Stimulated activated CD8-positive, alpha-beta memory T cell treated with anti-CD3 and anti-CD28 coated beads, Interleukin-15, amount 100 ng/mL, for 24 hours (primary cell): ENCODE measurements around the gene PTHLH.

ENCODE experiments used
- DNase-seq: peaks from one replicate; pipeline ENCODE4 v3.0.0-alpha.2; 2020; ENCODE audit warnings: low read depth

Gene PTHLH

GRCh38 chr12:27972721-27973120 lies at the start of gene PTHLH:
Gene PTHLH, minus strand, starts transcription at chr12:27972733. Its CDS starts 3,239 bp downstream, at chr12:27969494.
- DNase-seq: no peak

DNA sequence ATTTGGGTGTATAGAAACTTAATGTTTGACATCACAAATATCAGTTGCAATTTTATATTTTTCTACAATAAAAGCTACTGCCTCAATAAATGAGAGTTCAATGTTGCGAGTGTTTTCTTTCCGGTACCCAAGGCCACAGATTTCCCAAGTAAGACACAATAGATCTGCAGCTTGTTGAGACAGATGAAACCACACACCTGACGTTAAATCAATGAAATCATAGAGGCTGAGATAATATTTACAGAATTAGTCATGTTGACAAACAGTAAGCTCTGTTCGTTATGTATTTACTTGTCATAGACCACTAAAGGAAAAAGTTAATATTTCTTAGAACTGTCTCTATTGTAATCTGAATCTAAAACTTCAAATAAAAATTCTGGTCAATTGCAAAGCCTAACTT lies 49.2 kb upstream of the PTHLH start:
- DNase-seq: no peak

DNA sequence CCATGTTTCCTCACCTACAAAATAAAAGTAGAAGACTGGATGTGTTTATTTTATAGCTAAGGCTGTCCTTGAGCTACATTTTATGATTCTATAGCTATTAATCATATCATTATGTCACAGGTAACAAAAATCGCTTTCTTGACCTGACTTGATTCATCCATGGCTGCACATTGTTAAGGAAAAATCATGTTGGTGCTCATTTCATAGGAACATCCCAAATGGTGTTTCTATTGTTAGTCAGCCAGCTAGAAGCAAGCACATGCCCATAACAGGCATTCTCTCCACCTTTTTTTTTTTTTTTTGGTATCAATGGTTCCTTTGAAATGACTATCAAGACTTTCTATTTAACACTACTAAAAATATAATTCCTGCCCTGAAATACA lies 45.3 kb upstream of the PTHLH start:
- DNase-seq: no peak

- DNase-seq: no peak
Observed at GRCh38 chr12:28017126-28017872, 44.8 kb upstream of the PTHLH start.

GRCh38 chr12:28015165-28015564 lies 42.6 kb upstream of the PTHLH start:
- no peak for DNase-seq

DNA sequence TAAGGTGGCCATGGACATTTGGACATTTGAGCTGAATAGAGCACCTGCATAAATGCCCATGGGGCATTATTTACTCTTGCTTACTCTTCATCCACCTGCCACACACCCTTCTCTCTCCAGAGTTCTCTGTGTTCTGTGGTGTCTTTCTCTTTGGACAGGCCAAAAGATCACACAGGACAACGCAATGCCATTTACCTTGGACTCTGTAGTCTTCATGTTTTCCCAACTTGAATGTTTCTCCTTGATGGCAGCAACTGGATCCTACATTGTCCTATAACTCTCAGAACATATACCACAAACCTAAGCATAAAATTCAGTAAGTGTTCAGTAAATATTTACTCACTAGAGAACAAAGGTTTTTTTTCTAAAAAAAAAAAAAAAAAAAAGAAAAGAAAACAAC lies 41.7 kb upstream of the PTHLH start:
- no peak for DNase-seq

GRCh38 chr12:28012333-28012918 lies 39.9 kb upstream of the PTHLH start:
- DNase-seq: no peak

DNA sequence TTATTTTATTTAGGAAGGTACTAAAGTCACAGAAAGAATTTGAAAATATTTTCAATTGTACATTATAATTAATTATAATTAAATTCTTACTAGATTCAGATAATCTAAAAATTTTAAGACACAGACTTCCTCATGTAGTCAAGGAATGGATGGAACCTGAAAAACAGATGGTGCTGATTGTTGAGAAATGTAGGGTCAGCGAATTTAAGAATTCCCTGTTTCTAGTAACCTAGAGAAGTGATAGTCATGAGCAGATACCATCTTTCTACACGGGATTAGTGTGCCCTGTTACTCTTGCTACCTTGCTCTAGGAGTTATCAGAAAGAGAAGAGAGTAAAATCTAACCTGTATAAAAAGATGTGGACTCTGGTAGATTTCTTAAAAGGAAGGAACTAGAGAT lies 37.5 kb upstream of the PTHLH start:
- no peak for DNase-seq

DNA sequence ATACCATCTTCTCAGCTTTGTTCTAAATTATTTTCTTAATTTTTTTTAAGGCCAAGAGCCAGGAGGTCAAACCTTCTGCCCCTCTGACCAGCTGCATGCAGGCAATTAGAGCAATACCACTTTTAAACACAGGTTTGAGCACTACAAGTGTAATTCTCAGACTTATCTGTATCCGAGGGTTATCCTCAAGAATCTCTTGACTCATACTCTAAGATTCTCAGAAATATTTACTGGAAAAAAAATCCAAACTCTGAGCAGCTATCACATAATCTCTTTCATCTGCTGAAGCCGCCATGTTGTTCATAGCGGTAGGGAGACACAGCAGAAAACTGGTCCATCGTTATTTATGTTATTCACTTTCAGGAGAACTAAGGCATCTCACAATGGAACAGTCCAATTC lies 27.4 kb upstream of the PTHLH start:
- DNase-seq: no peak

- no peak for DNase-seq
Observed at GRCh38 chr12:27999521-27999920, 27.0 kb upstream of the PTHLH start.

GRCh38 chr12:27998658-27999057 lies 26.1 kb upstream of the PTHLH start:
- DNase-seq: no peak

DNA sequence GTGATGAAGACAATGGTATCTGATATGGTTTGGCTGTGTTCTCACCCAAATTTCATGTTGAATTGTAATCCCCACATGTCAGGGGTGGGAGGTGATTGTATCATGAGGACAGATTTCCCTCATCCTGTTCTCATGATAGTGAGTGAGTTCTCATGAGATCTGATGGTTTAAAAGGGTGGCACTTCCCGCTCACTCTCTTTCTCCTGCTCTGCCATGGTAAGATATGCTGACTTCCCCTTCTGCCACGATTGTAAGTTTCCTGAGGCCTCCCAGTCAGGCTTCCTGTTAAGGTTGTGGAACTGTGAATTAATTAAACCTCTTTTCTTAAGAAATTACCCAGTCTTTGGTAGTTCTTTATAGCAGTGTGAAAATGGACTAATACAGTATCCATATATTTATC lies 25.6 kb upstream of the PTHLH start:
- DNase-seq: no peak

- DNase-seq: no peak
Observed at GRCh38 chr12:27996761-27997160, 24.2 kb upstream of the PTHLH start.

GRCh38 chr12:27995406-27995805 lies 22.9 kb upstream of the PTHLH start:
- no peak for DNase-seq

- no peak for DNase-seq
Observed at GRCh38 chr12:27988594-27989233, 16.2 kb upstream of the PTHLH start.

GRCh38 chr12:27987331-27987730 lies 14.8 kb upstream of the PTHLH start:
- DNase-seq: no peak

GRCh38 chr12:27984275-27984674 lies 11.7 kb upstream of the PTHLH start:
- no peak for DNase-seq

DNA sequence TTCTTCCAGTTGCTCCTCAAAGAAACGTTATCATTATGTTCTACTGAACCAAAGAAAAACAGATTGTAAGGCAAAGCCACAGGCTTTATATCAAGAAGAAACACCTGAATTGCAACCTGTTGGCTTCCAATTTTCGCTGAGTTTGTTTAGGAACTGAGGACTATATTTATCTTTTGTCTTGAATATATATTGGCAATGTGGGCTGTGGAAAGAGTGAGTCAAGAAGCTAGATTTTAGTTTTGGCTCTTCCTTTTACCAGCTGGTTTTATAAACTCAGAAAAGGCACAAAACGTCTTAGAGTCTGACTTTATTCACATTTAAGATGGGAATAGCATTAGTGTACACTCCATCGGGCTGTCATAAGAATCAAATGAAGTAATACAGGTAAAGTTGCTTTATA lies 10.4 kb upstream of the PTHLH start:
- no peak for DNase-seq

GRCh38 chr12:27982385-27982784 lies 9.9 kb upstream of the PTHLH start:
- DNase-seq: no peak

DNA sequence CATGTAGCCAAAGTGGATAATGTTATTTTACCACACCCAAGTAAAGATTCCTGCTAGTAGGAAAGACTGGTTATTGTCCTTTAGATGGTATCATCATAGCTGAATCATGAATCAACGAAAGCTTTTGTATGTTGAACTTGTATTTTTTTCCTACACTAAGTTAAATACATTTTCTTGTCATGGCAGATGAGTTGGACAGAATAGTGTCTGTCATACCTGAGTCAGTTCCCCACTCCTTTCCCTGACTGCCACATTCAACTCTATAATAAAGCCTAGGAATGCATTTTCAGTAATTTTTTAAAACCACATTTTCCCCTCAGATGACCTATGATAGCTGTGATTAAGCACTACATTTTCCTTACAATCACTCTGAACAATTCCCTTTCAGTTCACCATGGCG lies 9.3 kb upstream of the PTHLH start:
- DNase-seq: no peak

DNA sequence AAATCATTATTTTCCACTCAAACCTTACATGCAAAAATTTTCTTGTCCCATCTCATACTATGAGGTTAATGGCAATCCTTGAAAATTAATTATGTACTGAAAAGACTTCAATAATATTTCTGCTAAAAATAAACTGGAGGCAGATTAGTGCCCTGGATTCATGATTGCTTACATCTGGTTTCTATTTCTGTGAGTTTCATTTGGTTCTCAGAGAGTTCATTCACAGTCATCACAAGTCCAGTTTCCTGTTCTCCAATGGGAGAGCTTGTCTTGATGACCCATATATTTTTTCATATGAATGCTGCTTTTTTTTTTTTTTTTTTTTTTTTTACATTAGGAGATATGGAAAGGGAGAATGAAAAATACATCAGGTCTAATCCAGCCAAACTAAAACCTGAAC lies 6.6 kb upstream of the PTHLH start:
- no peak for DNase-seq

DNA sequence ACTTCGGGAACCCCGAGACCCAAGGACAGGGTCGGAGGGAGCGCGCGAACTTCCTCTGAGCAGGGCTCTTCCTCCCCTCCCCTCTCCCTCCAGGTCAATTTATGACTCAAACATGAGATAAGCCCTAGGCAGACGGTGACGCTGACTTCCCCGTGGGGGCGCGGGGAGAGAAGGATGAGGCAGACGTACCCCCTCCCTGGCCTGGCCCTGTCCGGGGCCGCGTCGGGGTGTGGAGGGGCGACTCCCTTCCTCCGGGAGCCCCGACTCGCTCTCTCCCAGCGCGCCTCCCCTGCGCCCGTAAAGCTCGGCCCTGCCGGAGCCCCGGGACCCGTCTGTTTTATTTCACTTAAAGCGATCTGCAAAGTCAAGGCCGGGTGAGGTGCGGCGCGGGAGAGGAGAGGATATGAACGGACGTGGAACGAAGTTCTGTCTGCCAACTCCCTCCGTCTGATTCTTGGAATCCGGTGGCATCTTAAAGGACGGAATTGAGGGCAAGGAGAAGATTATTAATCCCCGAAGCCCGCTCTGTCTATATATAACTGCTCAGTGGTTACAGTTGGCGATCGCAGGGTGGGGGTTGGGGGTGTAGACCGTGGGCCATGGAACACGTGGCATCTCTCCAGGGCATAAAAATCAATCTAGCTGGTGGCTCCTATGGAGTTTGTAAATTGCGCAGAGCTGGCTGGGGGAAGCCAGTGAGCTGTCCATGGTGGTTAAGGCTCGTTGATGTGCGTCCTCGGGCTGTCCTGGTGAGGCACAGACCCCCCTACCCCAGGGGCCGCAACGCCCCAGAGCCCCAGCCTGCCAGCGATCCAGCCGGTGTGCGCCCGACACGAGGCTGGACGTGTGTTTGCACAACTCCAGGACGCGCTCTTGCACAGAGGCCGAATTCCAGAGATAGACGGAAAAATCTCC lies 2.9 kb upstream of the PTHLH start:
- no peak for DNase-seq
